Measurements from ENCODE around the gene ZNF24. TPM values are rescaled to one million over a fixed set of nuclear protein-coding genes. Genes with fewer than 3 reads are reported as not detected.

ZNF24 gene
- total RNA-seq, 1 experiment from 2014 or later = 54.7 TPM

- Histone ChIP-seq H3K27ac (ENCODE audit: low read depth, low read length) (no peak within 1 kb of the TSS; the same call in 1 of the 2 replicates), H3K4me1 (ENCODE audit: control insufficient read depth in 1 of 2, insufficient read depth in 2 of 2, low read length in 2 of 2) (peaks cover 6 to 16% of the 10 kb centered on the region in 2 experiments; a peak in 3 of 4 replicates), H3K4me3 (replicated peaks in 1 of 2; ENCODE audit: low read depth in 1 of 2, low read length in 2 of 2) (peak within 1 kb of the TSS; percentile 52 to 64), H3K27me3 (ENCODE audit: insufficient read depth, low read length) (no peaks in the 10 kb centered on the region), H2AFZ (ENCODE audit: low read depth, low read length, poor library complexity, severe bottlenecking) (peak within 1 kb of the TSS; percentile 99), H3K4me2 (ENCODE audit: low read length) (peak within 1 kb of the TSS; percentile 82), H3K9me3 (ENCODE audit: control insufficient read depth in 1 of 2, insufficient read depth in 1 of 2, low read depth in 1 of 2, low read length in 2 of 2) (no peaks in the 10 kb centered on the region), H3K9ac (ENCODE audit: low read length) (peak within 1 kb of the TSS; percentile 46), H3K79me2 (ENCODE audit: insufficient read depth, low read length) (no peaks in the 10 kb centered on the region), H3K36me3 (ENCODE audit: control insufficient read depth in 1 of 2, insufficient read depth in 2 of 2, low read length in 2 of 2) (no peaks in the 10 kb centered on the region), H4K20me1 (ENCODE audit: insufficient read depth) (no peaks in the 10 kb centered on the region), H3K9me2 (ENCODE audit: insufficient read depth) (no peaks in the 10 kb centered on the region; the same call in 1 of the 2 replicates)
- DNase-seq (ENCODE audit: low read depth, low spot score) (peak; percentile 23), ATAC-seq (peak; percentile 96)
- intact Hi-C loops (cut with micrococcal nuclease) = loop anchor here (5.0 kb wide), 1 partner anchor 140 kb away; no protein-coding TSS in a partner anchor
- ChIA-PET RAD21 (ENCODE audit: low non-redundant PET in 1 of 2, low total read pairs in 2 of 2, uncharacterized antibody in 2 of 2, unreplicated experiment in 2 of 2) (no interaction called here), CTCF (interaction anchor here (1.0 to 1.1 kb wide), 2 partner anchors 10 to 22 kb away, joined by 3 read pairs; no protein-coding TSS in a partner anchor), POLR2A (no interaction called here)
- TF ChIP-seq ELF1 (IDR thresholded peaks at IDR 0.05; ENCODE audit: borderline replicate concordance, low read depth) = peak; percentile 45
- peak; percentile 52; the same call in 1 of the 2 replicates for TF ChIP-seq POLR2AphosphoS5 (IDR thresholded peaks at IDR 0.05; ENCODE audit: low read depth, low read length)
- no peak for TF ChIP-seq ZBTB33 (IDR thresholded peaks at IDR 0.05; ENCODE audit: extremely low read depth, insufficient replicate concordance, low read length)
- no TSS peak for BruUV-seq (replicated peaks)
These were observed 32.8 kb upstream of the ZNF24 start, which contains the start of gene ZNF396 for GRCh38 chr18:35376742-35377695. ZNF396 (minus strand) TSS chr18:35377337; CDS start chr18:35374292, 3,045 bp downstream.

Data from HCT116 (cell line).